ENCODE data around the gene BCKDHB.

DNA sequence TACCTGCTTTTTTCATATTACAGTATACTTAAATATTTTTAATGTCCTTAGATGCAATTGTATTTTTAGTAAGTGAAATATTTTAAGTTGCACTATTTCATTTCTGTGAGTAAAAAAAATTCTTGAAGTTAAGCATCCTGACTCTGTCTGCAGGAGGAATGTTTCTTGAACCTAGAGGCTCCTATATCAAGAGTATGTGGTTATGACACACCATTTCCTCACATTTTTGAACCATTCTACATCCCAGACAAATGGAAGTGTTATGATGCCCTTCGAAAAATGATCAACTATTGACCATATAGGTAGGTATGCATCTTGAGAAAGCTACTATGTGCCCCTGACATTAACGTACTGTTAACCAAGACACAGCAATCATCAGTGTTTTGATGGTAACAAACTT, 237.0 kb downstream of the BCKDHB start:
- TF ChIP-seq, protein P1, sequence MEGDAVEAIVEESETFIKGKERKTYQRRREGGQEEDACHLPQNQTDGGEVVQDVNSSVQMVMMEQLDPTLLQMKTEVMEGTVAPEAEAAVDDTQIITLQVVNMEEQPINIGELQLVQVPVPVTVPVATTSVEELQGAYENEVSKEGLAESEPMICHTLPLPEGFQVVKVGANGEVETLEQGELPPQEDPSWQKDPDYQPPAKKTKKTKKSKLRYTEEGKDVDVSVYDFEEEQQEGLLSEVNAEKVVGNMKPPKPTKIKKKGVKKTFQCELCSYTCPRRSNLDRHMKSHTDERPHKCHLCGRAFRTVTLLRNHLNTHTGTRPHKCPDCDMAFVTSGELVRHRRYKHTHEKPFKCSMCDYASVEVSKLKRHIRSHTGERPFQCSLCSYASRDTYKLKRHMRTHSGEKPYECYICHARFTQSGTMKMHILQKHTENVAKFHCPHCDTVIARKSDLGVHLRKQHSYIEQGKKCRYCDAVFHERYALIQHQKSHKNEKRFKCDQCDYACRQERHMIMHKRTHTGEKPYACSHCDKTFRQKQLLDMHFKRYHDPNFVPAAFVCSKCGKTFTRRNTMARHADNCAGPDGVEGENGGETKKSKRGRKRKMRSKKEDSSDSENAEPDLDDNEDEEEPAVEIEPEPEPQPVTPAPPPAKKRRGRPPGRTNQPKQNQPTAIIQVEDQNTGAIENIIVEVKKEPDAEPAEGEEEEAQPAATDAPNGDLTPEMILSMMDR (IDR thresholded peaks at IDR 0.05): no peak
- TF ChIP-seq CHD2 (IDR thresholded peaks at IDR 0.05; ENCODE audit: low read length, partially characterized antibody) (no peak), EP300 (IDR thresholded peaks at IDR 0.05) (no peak), GATA3 (IDR thresholded peaks at IDR 0.05; ENCODE audit: borderline replicate concordance) (no peak), RARB (CRISPR knock-in tag; IDR thresholded peaks at IDR 0.05) (no peak), BHLHE40 (IDR thresholded peaks at IDR 0.05; ENCODE audit: low read depth, low read length) (no peak), RNF2 (IDR thresholded peaks at IDR 0.05; ENCODE audit: borderline replicate concordance, low read depth) (no peak), POLR2A (IDR thresholded peaks at IDR 0.05; ENCODE audit: low read length) (no peak)
- TF ChIP-seq, protein P2, sequence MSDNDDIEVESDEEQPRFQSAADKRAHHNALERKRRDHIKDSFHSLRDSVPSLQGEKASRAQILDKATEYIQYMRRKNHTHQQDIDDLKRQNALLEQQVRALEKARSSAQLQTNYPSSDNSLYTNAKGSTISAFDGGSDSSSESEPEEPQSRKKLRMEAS (IDR thresholded peaks at IDR 0.05): no peak
- TF ChIP-seq, protein P3, sequence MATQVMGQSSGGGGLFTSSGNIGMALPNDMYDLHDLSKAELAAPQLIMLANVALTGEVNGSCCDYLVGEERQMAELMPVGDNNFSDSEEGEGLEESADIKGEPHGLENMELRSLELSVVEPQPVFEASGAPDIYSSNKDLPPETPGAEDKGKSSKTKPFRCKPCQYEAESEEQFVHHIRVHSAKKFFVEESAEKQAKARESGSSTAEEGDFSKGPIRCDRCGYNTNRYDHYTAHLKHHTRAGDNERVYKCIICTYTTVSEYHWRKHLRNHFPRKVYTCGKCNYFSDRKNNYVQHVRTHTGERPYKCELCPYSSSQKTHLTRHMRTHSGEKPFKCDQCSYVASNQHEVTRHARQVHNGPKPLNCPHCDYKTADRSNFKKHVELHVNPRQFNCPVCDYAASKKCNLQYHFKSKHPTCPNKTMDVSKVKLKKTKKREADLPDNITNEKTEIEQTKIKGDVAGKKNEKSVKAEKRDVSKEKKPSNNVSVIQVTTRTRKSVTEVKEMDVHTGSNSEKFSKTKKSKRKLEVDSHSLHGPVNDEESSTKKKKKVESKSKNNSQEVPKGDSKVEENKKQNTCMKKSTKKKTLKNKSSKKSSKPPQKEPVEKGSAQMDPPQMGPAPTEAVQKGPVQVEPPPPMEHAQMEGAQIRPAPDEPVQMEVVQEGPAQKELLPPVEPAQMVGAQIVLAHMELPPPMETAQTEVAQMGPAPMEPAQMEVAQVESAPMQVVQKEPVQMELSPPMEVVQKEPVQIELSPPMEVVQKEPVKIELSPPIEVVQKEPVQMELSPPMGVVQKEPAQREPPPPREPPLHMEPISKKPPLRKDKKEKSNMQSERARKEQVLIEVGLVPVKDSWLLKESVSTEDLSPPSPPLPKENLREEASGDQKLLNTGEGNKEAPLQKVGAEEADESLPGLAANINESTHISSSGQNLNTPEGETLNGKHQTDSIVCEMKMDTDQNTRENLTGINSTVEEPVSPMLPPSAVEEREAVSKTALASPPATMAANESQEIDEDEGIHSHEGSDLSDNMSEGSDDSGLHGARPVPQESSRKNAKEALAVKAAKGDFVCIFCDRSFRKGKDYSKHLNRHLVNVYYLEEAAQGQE (IDR thresholded peaks at IDR 0.05): no peak

Measured in A549 (cell line).